ENCODE data around the gene B3GALNT2. TPM values are rescaled to one million over a fixed set of nuclear protein-coding genes. Genes with fewer than 3 reads are reported as not detected.

B3GALNT2 gene
- total RNA-seq, 1 experiment from 2014 or later, result 88.4 TPM

- Mint-ChIP-seq H3K9me3 (ENCODE audit: unreplicated experiment) (no peaks in the 10 kb centered on the region), H3K4me3 (ENCODE audit: unreplicated experiment) (no peak overlapping the region), H3K27ac (ENCODE audit: low read depth, unreplicated experiment) (no peak overlapping the region), H3K36me3 (ENCODE audit: insufficient read depth, unreplicated experiment) (peaks cover 40% of the 10 kb centered on the region), H3K4me1 (ENCODE audit: insufficient read depth, unreplicated experiment) (peaks cover 11% of the 10 kb centered on the region), H3K27me3 (ENCODE audit: insufficient read depth, unreplicated experiment) (no peaks in the 10 kb centered on the region)
- DNase-seq (ENCODE audit: unreplicated experiment), result peak; percentile 88
- CTCF ChIA-PET, result interaction anchor here (0.6 to 3.7 kb wide), 85 partner anchors 10 to 930 kb away, joined by 3 to 76 read pairs (median 5); partner anchors contain the start of genes ARID4B, GGPS1 and TBCE
- peak; percentile 95 for TF ChIP-seq CTCF (IDR thresholded peaks at IDR 0.05; ENCODE audit: unreplicated experiment)
- intact Hi-C loops (cut with micrococcal nuclease), result loop anchor here (1.0 kb wide), 4 partner anchors 218 to 324 kb away; partner anchors contain the start of gene RBM34
- POLR2A ChIA-PET, result interaction anchor here (0.6 to 8.5 kb wide), 18 partner anchors 13 to 527 kb away, joined by 3 to 107 read pairs (median 4); partner anchors contain the start of genes ARID4B, GGPS1, RBM34 and TBCE
- BruUV-seq (replicated peaks), result no TSS peak
These were observed 87.1 kb downstream of the B3GALNT2 start for GRCh38 chr1:235417086-235417697.

- no peak for TF ChIP-seq CTCF (IDR thresholded peaks at IDR 0.05; ENCODE audit: unreplicated experiment)
- Mint-ChIP-seq H3K27ac (ENCODE audit: low read depth, unreplicated experiment) (no peak overlapping the region), H3K36me3 (ENCODE audit: insufficient read depth, unreplicated experiment) (peaks cover 41% of the 10 kb centered on the region), H3K27me3 (ENCODE audit: insufficient read depth, unreplicated experiment) (no peaks in the 10 kb centered on the region), H3K9me3 (ENCODE audit: unreplicated experiment) (no peaks in the 10 kb centered on the region), H3K4me3 (ENCODE audit: unreplicated experiment) (no peak overlapping the region), H3K4me1 (ENCODE audit: insufficient read depth, unreplicated experiment) (peaks cover 14% of the 10 kb centered on the region)
- no TSS peak for BruUV-seq (replicated peaks)
- intact Hi-C loops (cut with micrococcal nuclease), result loop anchor here (1.0 kb wide), 4 partner anchors 217 to 323 kb away; partner anchors contain the start of gene RBM34
- peak; percentile 56 for DNase-seq (ENCODE audit: unreplicated experiment)
- CTCF ChIA-PET, result interaction anchor here (0.5 to 3.7 kb wide), 89 partner anchors 10 to 1072 kb away, joined by 3 to 76 read pairs (median 5); partner anchors contain the start of genes ARID4B, GGPS1 and TBCE
- POLR2A ChIA-PET, result interaction anchor here (0.6 to 8.5 kb wide), 17 partner anchors 12 to 528 kb away, joined by 3 to 107 read pairs (median 5); partner anchors contain the start of genes ARID4B, GGPS1, RBM34 and TBCE
These were observed 87.6 kb downstream of the B3GALNT2 start for GRCh38 chr1:235416662-235417049.

GRCh38 chr1:235415008-235415904 is 89.0 kb downstream of the B3GALNT2 start:
- TSS peak; percentile 21 for BruUV-seq (replicated peaks)
- peak; percentile 88 for DNase-seq (ENCODE audit: unreplicated experiment)
- POLR2A ChIA-PET, result interaction anchor here (0.6 to 8.5 kb wide), 18 partner anchors 12 to 287 kb away, joined by 3 to 107 read pairs (median 4); partner anchors contain the start of genes ARID4B, GGPS1, RBM34 and TBCE
- Mint-ChIP-seq H3K27me3 (ENCODE audit: insufficient read depth, unreplicated experiment) (no peaks in the 10 kb centered on the region), H3K36me3 (ENCODE audit: insufficient read depth, unreplicated experiment) (peaks cover 47% of the 10 kb centered on the region), H3K4me3 (ENCODE audit: unreplicated experiment) (no peak overlapping the region), H3K9me3 (ENCODE audit: unreplicated experiment) (no peaks in the 10 kb centered on the region), H3K27ac (ENCODE audit: low read depth, unreplicated experiment) (no peak overlapping the region), H3K4me1 (ENCODE audit: insufficient read depth, unreplicated experiment) (peaks cover 18% of the 10 kb centered on the region)
- peak; percentile 86 for TF ChIP-seq CTCF (IDR thresholded peaks at IDR 0.05; ENCODE audit: unreplicated experiment)
- intact Hi-C loops (cut with micrococcal nuclease), result loop anchor here (1.0 kb wide), 4 partner anchors 48 to 928 kb away; partner anchors contain the start of gene TBCE
- CTCF ChIA-PET, result interaction anchor here (0.6 to 3.7 kb wide), 58 partner anchors 9 to 979 kb away, joined by 3 to 76 read pairs (median 7); partner anchors contain the start of genes ARID4B, GGPS1, RBM34 and TBCE

Data from MCF 10A (cell line).